PC-9 (cell line): Measurements from ENCODE around the gene RANBP3L.
"Not testable (repeated sequence)": the region's sequence is repeated elsewhere in the genome, so short reads cannot be mapped to it uniquely, and the experiment has no call there.

Source experiments
- EZH2 ChIP-seq: fragments of 200-600 bp; sonication (generic); IDR thresholded peaks from 2 replicates; pipeline ENCODE4 v1.8.0; 2017; ENCODE audit warnings: antibody characterized with exemption, low read depth
- TF ChIP-seq, protein P1 (sequence below): fragments of 200-600 bp; sonication (generic); conservative IDR thresholded peaks from 2 replicates; pipeline ENCODE4 v1.6.1; 2017; ENCODE audit warnings: mixed run types, antibody characterized with exemption, mild to moderate bottlenecking, moderate library complexity

GRCh38 chr5:36332720-36333119 lies 31.0 kb upstream of the RANBP3L start:
- TF ChIP-seq, protein P1, sequence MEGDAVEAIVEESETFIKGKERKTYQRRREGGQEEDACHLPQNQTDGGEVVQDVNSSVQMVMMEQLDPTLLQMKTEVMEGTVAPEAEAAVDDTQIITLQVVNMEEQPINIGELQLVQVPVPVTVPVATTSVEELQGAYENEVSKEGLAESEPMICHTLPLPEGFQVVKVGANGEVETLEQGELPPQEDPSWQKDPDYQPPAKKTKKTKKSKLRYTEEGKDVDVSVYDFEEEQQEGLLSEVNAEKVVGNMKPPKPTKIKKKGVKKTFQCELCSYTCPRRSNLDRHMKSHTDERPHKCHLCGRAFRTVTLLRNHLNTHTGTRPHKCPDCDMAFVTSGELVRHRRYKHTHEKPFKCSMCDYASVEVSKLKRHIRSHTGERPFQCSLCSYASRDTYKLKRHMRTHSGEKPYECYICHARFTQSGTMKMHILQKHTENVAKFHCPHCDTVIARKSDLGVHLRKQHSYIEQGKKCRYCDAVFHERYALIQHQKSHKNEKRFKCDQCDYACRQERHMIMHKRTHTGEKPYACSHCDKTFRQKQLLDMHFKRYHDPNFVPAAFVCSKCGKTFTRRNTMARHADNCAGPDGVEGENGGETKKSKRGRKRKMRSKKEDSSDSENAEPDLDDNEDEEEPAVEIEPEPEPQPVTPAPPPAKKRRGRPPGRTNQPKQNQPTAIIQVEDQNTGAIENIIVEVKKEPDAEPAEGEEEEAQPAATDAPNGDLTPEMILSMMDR: not testable (repeated sequence)
- TF ChIP-seq EZH2: not testable (repeated sequence)
